OCI-M2 (cell line): ENCODE data around the gene PSMG4.
"Not testable (repeated sequence)": the region's sequence is repeated elsewhere in the genome, so short reads cannot be mapped to it uniquely, and the experiment has no call there.

Experiments
- DNase-seq: peaks from one replicate; lab custom pipeline; 2025; ENCODE audit not compliant: unreplicated experiment; lab: John Stamatoyannopoulos, UW

PSMG4 gene

DNA sequence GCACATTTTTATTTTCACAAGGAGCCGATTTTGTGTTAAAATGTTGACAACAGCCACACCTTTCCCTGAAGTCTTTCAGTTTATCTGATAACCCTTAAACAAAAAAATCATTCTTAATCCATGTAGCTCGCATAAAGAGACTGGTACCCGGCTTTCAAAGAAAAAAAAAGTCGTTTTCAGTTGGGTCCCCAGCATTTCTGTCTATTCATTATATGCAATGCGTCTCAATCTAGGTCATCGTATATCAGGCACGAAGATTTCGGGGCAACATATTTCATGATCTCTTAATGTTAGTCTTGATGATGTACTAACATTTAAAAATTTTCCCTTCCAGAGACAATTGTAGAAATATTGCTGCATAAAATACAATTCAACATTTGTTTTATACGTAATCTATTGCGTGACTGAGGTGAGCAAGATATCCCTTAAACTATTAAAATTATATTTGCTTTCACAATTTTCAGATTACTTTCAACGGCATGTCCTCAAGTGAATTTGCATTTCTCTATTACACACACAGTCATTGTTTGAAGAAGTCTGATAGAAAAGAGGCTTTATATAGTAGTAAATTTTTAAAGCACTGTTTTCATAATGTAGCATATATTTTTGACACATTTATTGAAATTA, 28.4 kb upstream of the PSMG4 start:
- no peak for DNase-seq

DNA sequence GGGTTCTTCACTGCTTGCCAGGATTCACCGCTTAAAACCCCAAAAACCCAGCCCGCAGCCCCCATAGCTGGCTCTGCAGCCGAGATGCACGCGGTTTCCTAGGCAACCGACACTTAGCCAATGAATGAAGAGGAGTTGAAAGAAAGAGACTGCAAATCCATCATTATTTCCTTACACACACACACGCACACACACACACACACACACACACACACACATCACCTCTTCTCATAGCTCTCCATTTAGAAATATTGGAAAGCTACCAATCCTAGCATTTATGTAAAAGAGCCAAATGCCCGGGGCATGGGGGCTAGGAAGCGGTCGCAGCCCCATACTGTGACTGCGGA, 27.9 kb upstream of the PSMG4 start:
- DNase-seq = no peak

DNA sequence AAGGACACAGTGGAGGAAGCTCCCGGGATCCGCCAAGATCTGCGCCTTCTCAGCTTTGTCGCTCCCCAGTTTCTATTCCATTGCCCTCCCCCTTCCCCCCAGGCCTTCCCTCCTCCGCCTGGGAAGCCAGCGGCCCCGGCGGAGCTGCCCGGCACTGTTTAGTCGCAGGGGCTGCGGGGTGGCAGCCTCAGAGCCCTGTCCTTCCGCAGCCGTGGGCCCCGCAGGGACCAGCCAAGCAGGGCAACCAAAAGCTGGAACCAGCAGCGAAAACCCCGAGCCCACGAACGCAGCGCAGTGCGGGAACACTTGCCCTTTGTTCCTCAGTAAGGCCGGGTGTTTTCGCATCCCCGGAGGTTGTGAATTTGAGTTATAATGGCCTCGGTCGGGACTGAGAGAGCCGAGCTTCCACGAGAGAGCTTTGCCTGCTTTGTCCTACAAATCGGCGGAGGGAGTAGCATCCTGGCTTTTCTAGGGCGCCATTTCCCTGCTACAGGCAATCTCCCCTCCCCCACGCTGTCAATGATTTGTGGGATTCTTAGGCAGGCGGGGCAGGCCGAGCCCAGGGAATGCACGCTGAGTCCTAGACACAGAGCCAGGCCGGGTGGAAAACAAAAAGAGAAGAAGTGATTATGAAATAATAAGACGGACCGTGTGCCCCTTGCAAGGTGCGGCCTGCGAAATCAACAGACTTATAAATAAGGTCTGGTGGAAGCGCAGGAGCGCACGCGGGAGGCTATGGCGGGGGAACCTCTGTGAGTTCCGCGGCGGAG, 27.3 kb upstream of the PSMG4 start:
- DNase-seq = no peak

DNA sequence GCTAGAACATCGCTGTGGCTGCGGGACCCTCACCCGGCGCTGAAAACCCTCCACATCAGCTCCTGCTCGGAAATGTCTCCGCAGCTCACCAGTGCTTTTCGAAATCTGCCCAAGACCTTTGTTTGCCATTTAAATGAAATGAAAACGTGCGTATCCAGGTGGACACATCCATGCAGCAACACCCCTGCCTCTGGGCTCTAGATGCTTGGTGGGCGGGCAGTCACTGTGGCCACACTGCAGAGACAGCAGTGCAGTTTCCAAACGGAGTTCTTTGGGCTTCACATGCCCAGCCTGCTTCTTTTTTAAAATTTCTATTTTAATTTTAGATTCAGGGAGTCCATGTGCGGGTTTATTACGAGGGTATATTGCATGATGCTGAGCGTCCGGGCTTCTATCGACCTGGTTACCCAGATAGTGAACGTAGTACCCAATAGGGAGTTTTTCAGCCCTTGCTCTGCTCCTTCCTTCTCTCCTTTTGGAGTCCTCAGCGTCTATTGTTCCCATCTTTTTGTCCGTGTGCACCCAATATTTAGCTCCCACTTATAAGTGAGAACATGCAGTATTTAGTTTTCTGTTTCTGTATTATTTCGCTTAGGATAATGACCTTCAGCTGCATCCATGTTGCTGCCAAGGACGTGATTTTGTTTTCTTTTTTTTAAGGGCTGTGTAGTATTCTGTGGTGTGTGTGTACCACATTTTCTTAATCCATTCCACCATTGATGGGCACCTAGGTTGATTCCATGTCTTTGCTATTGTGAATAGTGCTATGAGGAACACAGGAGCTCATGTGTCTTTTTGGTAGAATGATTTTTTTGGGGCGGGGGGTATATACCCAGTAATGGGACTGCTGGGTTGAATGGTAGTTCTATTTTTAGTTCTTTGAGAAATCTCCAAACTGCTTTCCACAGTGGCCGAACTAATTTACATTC, 26.5 kb upstream of the PSMG4 start:
- no peak for DNase-seq

DNA sequence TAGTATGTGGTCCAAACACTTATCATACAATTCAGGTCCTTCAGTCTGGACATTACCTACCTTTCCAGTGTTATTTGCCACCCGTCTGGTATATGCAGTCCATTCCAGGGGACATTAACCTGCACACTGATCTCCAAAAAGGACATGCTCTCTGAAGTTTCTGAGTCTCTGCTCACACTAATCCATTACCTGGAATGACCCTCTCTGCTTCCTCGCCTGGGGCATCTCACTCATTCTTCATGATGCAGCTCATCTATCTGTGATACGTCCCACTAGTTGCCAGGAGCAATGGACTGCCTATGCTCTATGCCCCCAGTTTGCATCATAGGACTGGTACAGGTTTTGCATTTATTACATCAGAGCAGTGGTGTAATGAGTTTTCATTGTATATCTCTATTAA, 25.4 kb upstream of the PSMG4 start:
- no peak for DNase-seq

DNA sequence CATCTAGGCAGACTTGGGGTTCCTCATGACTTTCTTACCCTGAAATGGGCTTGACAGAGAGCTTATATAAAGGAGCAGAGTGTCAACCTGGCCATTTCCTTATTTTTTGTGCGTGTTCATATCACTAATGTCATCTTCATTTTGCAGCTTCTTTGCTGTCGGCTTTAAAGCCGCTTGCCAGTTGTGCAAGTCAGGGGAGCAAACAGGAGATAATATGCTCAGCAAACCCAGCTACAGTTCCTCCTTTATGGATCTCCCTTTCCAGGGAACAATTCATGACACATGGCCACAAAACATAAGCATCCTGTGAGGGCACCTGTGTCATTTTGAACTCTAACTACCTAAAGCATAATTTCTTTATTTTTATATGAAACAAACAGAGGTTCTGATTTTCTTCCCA, 24.8 kb upstream of the PSMG4 start:
- no peak for DNase-seq

DNA sequence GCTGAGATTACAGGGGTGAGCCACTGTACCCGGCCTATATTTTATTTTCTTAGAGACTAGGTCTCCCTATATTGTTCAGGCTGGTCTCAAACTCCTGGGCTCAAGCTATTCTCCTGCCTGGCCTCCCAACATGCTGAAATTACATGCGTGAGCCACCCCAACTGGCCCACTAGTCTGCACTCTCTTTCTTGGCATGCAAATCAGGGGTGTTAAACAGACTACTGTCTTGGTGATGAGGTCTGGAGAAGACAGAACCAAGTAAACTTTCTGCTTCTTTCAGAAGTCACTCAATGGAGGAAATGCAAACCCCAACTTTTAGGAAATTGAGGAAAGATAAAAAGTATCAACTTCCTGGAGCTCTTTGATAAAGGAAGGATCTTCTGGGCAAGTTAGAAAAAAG, 23.3 kb upstream of the PSMG4 start:
- no peak for DNase-seq

DNA sequence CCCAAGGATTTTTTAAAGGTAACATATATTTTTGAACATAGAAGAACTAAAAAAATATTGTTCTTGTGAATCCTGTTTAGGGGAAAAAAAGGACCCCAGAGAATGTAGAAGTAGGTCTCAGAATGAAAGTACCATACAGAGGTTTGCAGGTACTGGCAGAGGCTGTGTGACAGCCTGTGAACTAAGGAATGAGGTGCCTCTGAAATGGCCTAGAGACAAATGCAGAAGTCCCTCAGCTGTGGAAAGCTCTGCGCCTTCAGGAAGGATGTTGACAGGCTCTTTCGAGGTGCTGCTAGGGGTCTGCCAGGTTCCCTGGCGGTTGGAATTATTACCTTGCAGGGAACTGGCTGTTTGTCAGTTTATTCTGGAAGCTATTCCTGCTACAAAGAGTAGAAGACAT, 22.7 kb upstream of the PSMG4 start:
- DNase-seq = no peak

DNA sequence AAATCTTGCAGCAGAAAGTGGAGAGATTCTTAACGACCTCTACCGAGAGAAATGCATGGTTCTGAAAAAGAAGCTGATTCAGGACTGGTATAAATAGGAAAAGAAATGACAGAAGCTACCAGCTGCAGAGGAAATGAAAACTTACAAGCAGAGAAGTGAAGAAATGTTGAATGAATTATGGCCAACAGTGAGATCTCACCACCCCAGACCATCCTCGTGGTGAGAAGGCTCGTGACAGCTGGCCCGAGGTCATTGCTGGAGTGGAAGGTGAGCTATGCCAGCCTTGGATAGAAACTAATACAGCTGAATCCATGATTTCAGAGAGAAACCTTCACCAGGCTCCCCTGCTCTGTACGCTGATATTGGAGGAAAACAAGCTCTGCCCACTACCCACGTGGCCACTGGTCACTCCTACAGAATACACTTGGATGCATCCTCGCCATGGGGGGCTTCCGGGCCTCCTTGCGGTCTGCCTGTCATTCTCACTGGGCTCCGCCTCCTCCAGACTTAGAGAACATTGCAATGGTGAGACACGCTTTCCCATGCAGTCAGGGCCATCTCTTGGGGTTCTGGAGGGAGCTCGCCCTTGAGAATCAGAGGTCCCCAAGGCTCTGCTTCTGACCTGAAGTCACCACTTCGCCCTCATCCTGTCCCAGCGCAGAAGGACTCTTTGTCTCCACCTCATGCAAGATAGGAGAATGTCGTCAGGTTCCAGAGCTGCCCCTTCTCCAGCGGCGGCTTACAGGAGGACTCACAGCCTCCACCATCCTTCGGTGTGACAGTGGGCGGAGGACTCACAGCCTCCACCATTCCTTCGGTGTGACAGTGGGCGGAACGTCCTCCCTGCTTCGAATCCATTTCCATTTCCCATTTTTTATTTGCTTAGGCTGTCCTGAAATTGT, 20.7 kb upstream of the PSMG4 start:
- no peak for DNase-seq

DNA sequence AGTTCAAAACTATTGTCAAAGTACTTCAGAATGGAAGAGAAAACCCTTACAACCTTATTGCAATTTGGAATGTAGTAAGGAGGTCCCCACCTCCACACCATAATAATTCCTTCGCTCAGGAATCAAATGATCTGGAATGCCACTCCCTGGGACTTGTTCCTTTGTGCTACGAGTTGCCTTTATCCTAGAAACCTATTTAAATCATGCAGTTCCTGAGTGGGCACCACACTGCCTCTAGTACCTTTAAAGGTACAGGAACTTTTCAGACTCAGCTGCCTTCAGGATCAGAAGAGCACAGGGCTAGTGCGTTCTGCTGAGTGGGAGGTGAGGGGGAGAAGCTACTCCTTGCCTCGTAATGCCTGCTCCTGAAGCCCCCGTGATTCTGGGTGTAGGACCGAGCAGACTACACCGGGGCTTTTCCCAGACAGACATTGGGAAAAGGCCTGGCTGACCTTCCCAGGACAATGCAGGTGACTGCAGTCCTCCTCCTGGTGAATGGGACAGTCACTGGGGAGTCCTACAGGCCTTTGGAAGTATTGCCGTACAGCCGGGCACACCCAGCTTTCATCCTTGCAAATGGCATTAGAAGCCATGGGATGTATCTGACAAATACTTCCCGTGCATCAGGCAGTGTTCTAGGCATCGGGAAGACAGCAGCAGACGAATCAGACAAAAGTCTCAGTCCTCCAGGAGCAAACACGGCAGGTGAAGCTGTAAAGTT, 19.5 kb upstream of the PSMG4 start:
- DNase-seq = no peak

DNA sequence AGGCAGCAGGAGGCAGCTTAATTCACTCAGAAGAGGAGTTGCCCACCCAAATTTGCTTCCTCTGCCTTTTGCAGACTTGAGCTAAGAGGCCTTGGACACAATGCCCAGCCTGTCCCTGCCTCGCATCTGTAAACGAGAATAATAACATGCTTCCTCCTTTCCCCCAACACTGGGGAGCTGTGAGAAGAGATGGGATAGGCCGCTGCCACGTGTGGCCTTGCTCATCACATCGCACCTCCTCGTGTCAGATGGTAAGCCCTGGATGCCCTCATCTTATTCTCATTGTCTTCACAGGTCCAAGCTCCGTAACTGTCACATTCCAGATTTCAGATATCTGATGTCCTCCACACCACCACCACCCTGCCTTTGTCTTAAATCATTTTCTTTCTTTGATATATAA, 18.2 kb upstream of the PSMG4 start:
- no peak for DNase-seq

DNA sequence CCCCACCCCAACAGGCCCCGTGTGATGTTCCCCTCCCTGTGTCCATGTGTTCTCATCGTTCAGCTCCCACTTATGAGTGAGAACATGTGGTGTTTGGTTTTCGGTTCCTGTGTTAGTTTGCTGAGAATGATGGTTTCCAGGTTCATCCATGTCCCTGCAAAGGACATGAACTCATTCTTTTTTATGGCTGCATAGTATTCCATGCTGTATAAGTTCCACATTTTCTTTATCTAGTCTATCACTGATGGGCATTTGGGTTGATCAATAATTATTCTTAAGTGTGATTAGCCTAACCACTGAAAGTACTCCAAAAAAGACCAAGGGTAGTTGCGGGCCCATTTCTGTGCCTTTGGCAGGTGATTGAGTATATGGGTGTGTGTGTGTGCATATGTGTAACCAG, 17.0 kb upstream of the PSMG4 start:
- not testable (repeated sequence) for DNase-seq

DNA sequence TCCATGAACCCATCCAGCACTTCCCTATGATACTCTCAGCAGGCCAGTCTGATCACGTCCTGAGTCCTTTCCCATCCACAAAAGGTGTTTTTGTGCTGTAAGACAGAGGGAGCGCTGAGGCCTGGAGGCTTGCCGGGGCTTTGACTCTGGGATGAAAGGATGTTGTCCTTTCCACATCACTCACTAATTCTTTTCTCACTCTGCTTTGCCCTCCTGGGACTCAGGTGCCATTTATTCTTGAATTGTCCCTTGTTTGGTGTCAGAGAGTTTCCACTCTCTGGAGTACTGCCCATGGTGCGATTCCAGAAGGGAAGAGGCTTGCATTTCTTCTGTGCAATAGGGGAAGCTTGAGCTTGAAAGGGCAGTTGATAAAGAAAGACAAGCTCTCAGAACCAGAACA, 16.0 kb upstream of the PSMG4 start:
- no peak for DNase-seq

DNA sequence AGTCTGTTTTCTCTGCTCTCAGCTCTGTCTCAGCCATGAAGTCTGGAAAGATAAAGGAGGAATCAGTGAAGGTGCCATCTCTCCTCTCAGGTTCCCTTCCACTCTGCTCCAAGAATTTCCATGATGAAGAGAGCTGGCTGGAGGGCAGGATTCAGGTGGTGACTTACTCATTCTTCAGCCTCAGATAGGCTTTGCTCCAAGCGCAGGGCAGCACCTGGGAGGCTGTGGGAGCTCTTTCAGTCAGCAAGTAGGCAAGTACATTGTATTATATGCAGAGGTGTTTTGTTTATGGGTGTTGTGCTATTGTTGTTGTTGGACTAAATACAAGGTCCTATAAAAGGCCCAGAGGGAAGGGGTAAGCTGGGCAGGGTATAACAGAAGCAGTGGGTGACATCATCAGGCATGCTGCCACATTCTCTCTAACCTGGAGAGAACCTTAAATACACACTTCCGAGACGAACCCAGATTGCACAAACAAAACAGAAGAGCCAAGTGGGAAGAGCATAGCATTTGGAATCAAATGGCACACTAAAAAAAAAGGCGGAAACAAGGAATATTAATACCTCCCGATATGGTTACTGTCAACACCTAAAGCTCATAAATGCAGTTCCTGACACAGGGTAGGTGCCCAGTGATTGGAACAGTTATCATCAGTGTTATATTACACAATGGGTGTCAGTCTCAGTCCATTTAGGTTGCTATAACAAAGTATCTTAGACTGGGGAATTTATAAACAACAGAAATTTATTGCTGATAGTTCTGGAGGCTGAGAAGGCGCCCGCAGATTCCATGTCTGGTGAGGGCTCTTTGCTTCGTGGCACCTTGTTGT, 14.5 kb upstream of the PSMG4 start:
- no peak for DNase-seq

DNA sequence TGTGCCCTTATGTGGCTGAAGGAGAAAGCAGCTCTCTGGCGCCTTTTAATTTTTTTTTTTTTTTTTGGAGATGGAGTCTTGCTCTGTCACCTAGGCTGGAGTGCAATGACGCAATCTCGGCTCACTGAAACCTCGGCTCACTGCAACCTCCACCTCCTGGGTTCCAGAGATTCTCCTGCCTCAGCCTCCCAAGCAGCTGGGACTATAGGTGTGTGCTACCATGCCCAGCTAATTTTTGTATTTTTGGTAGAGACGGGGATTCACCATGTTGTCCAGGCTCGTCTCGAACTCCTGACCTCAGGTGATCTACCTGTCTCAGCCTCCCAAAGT, 13.9 kb upstream of the PSMG4 start:
- not testable (repeated sequence) for DNase-seq

DNA sequence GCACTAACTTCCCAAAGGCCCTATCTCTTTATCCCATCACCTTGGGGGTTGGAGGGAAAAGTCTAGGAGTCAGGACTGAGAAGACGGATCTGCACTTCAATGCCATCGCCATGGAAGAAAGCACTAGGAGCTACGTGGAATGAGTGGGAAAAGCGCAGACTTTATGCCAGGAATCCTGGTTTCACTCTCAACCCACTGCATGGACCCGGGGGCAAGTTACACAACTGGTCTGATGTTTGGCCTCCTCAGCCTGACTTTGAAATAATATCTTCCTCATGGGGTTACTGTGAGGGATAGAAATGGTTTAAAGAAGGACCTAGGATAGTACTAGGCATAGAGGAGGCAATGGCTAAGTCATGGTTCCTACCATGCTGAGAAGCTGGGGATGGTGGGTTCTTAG, 13.5 kb upstream of the PSMG4 start:
- no peak for DNase-seq

DNA sequence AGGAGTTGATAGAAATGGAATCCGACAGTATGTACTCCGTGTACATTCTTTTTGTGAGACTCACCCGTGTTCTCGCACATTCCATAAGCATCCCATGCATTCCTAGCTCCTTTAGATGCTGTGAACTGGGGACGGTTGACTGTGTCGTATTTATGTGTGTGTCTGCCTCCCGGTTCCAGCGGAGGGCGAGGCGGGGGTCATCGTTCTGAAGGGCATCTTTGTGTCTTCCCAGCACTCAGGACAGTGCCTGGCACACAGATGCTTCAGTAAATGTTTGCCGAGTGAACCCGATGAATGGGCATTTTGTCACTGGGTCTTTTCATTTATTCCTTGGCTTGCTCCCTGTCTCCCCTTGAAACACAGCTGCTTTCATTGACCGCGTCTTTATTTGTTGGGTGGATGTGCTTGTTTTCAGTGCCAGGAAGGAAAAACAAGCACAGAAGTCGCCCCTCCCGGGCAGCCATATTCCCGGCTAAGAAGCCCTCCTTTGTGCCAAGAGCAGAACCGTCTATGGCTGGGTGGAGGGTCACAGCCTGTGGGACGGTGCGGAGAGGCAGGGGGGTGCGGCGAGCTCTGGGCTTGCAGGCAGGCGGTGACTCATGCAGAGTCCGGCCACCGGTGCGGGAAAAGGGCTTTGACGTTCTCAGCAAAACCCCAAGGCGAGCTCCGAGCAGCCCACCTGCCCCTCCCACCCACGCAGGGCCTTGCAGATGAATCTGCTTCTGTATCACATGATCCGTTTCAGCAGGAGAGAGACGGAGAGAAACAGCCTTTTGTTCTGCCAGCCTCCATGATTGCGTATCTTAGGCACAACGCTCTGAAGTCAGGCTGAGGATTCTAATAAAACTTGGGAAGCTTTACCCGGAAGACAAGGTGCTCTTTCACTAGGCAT, 11.2 kb upstream of the PSMG4 start:
- no peak for DNase-seq

DNA sequence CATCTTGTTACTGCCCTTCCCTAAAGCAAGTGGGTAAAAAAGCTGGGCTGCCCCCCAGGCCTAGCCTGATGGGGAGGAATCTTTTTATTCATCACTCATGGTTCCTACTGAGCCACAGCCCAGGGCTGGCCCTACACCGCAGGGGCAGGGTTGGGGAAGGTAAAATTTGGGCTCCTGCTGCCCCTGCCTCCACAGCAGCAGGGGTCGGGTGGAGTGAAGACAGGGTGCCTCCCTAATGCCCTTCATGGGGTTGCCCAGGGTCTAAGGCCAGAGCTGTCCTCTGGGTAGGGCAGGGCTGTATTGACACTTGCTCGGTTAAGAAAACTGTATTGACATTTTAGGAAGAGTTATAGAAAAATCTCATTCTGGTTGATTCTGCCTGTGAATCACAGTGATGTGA, 8.9 kb upstream of the PSMG4 start:
- DNase-seq = no peak

DNA sequence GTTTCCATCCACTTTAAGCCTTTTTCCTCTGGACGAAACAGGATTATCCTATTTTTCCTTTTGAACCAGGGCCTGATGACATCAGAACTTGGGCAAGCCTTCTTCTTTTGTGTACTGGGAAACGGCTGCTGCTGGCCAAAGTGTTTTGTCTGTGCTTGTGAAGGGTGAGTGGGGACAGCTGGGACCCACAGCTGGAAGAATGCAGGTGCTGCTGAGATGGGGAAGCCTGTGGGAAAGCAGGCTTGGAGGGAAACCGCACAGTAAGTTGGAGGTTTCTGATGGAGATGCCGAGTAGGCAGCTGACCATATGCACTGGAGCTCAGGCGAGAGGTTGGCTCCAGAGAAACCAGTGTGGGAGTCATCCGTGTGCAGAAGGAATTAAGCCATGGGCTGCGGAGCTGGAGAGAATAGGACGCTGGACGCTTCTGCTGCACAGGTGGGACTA, 8.5 kb upstream of the PSMG4 start:
- no peak for DNase-seq
